H1 (cell line): ENCODE measurements around the gene EFCAB3. TPM values are rescaled to one million over a fixed set of nuclear protein-coding genes. Genes with fewer than 3 reads are reported as not detected.

ENCODE experiments used
- CHD7 ChIP-seq: fragments of 300-600 bp; sonication (generic); IDR thresholded peaks from 2 replicates; pipeline ENCODE4 v1.7.1; 2012; ENCODE audit warnings: low read length, moderate library complexity, mild to moderate bottlenecking, inconsistent platforms; ENCODE audit not compliant: insufficient replicate concordance
- CREB1 ChIP-seq: IDR thresholded peaks from 2 replicates; pipeline ENCODE4 v1.6.1; 2012; ENCODE audit warnings: inconsistent platforms
- polyA plus RNA-seq, 7 experiments: library from polyadenylated mRNA; depleted of rRNA in 3 of 7; stranded (reverse) in 5 of 7; unstranded in 2 of 7; fragments of >200 nt in 5 of 7; fragments of 200-250 nt in 2 of 7; gene quantifications; 1 replicate in 5 of 7; 2 replicates in 1 of 7; 4 replicates in 1 of 7; pipeline versions ENCODE4 v1.2.1 to v1.2.3, GENCODE V29; 2011 to 2013; ENCODE audit warnings: missing spikeins in 2 of 7, mixed read lengths in 2 of 7
- total RNA-seq: library from RNA; stranded (reverse); fragmentation: NEBNext Ultra II Directional; extraction: Animal tissue kit (Norgen Biotek cat#: 25700); gene quantifications from 2 replicates; pipeline ENCODE4 v1.2.1, GENCODE V29; 2021

EFCAB3 gene
- total and polyA plus RNA-seq, 2 of the 8 experiments (the other 6 are each of a cell fraction or from before 2014, with no cell fraction given) = not detected

GRCh38 chr17:62392908-62393307 is 12.6 kb downstream of the EFCAB3 start (continued):
- TF ChIP-seq CHD7 = no peak
- TF ChIP-seq CREB1 = no peak
